ENCODE measurements around the gene KRT71. TPM values are rescaled to one million over a fixed set of nuclear protein-coding genes. Genes with fewer than 3 reads are reported as not detected.

The KRT71 gene
- polyA plus RNA-seq, 3 donors: not detected

GRCh38 chr12:52527121-52527800 lies 25.7 kb downstream of the KRT71 start:
- no peak for DNase-seq
- H3K4me2 ChIP-seq (replicated peaks; ENCODE audit: extremely low read depth, low read length, poor library complexity, severe bottlenecking): no peak overlapping the region
- no peaks in the 10 kb centered on the region for H3K9me3 Mint-ChIP-seq
- H3K9me3 ChIP-seq (replicated peaks in 1 of 2; ENCODE audit: control insufficient read depth in 1 of 2, insufficient read depth in 1 of 2, low read length in 2 of 2): no peaks in the 10 kb centered on the region
- no peak overlapping the region for H3K27ac ChIP-seq (ENCODE audit: low read depth in 1 of 2, low read length in 2 of 2)
- no peaks in the 10 kb centered on the region for H4K20me1 ChIP-seq (ENCODE audit: insufficient read depth, low read length)
- peaks cover 10 to 14% of the 10 kb centered on the region in 2 donors for H3K4me1 ChIP-seq (ENCODE audit: control insufficient read depth in 1 of 2, insufficient read depth in 2 of 2, low read length in 2 of 2)
- 40% methylated on average over 3 of the region's 4 CpGs for WGBS (ENCODE audit: insufficient coverage)
- H2AFZ ChIP-seq (ENCODE audit: insufficient read depth, low read depth, low read length, poor library complexity, severe bottlenecking): no peak overlapping the region
- peaks cover 0 to 6% (median 4%) of the 10 kb centered on the region in 3 donors for H3K27me3 Mint-ChIP-seq (ENCODE audit: low read depth in 3 of 3)
- H3K27ac Mint-ChIP-seq: no peak overlapping the region
- no peak for TF ChIP-seq CTCF (IDR thresholded peaks at IDR 0.05)
- H3K4me3 Mint-ChIP-seq: no peak overlapping the region
- intact Hi-C loops (cut with micrococcal nuclease): no loop called here
- no peaks in the 10 kb centered on the region for H3K36me3 Mint-ChIP-seq
- H3K9ac ChIP-seq (ENCODE audit: insufficient read depth, low read length, poor library complexity, severe bottlenecking): no peak overlapping the region
- no peak overlapping the region for H3K4me3 ChIP-seq (replicated peaks in 1 of 3; ENCODE audit: low read depth in 2 of 3, low read length in 3 of 3)
- no peaks in the 10 kb centered on the region for H3K27me3 ChIP-seq (ENCODE audit: control insufficient read depth in 2 of 2, insufficient read depth in 2 of 2, low read length in 2 of 2)
- peaks cover 12% of the 10 kb centered on the region for H3K4me1 Mint-ChIP-seq
- no peaks in the 10 kb centered on the region for H3K79me2 ChIP-seq (ENCODE audit: insufficient read depth, low read length)
- H3K36me3 ChIP-seq (replicated peaks in 1 of 2; ENCODE audit: control insufficient read depth in 1 of 2, insufficient read depth in 2 of 2, low read length in 2 of 2): no peaks in the 10 kb centered on the region

DNA sequence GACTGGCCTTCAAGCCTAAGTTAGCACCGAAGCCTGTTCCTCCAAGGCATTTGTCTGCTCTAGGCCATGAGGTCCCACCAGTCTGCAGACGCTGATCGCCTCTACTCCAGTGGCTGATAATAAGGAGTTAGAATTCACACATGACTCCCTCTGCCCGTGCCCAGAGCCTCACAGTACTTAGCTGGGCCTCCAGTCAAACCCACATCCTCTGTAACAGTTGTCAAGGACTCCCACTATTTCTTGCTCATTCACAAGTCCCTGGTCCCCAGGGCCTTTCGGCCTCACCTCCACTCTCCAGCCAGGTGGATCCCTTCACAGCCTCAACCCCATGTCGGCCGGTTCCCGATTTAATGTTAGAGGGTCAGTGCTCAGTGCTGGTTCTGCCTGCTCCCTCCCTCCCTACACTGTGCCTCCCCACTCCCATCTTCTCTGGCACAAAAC lies 26.4 kb downstream of the KRT71 start:
- H3K27me3 Mint-ChIP-seq (ENCODE audit: low read depth in 3 of 3): peaks cover 0 to 6% (median 5%) of the 10 kb centered on the region in 3 donors
- Histone ChIP-seq H3K4me3 (replicated peaks in 1 of 3; ENCODE audit: low read depth in 2 of 3, low read length in 3 of 3) (no peak overlapping the region), H2AFZ (ENCODE audit: insufficient read depth, low read depth, low read length, poor library complexity, severe bottlenecking) (no peak overlapping the region), H3K9me3 (replicated peaks in 1 of 2; ENCODE audit: control insufficient read depth in 1 of 2, insufficient read depth in 1 of 2, low read length in 2 of 2) (no peaks in the 10 kb centered on the region), H3K36me3 (replicated peaks in 1 of 2; ENCODE audit: control insufficient read depth in 1 of 2, insufficient read depth in 2 of 2, low read length in 2 of 2) (no peaks in the 10 kb centered on the region), H3K4me1 (ENCODE audit: control insufficient read depth in 1 of 2, insufficient read depth in 2 of 2, low read length in 2 of 2) (peaks cover 5 to 7% of the 10 kb centered on the region in 2 donors), H3K79me2 (ENCODE audit: insufficient read depth, low read length) (no peaks in the 10 kb centered on the region), H3K4me2 (replicated peaks; ENCODE audit: extremely low read depth, low read length, poor library complexity, severe bottlenecking) (no peak overlapping the region), H4K20me1 (ENCODE audit: insufficient read depth, low read length) (no peaks in the 10 kb centered on the region), H3K27ac (ENCODE audit: low read depth in 1 of 2, low read length in 2 of 2) (no peak overlapping the region), H3K27me3 (ENCODE audit: control insufficient read depth in 2 of 2, insufficient read depth in 2 of 2, low read length in 2 of 2) (no peaks in the 10 kb centered on the region), H3K9ac (ENCODE audit: insufficient read depth, low read length, poor library complexity, severe bottlenecking) (no peak overlapping the region)
- H3K9me3 Mint-ChIP-seq: no peaks in the 10 kb centered on the region
- intact Hi-C loops (cut with micrococcal nuclease): no loop called here
- no peak overlapping the region for H3K27ac Mint-ChIP-seq
- no peak for TF ChIP-seq CTCF (IDR thresholded peaks at IDR 0.05)
- WGBS (ENCODE audit: insufficient coverage): 69% methylated on average over 5 of the region's 8 CpGs
- H3K36me3 Mint-ChIP-seq: no peaks in the 10 kb centered on the region
- peaks cover 4% of the 10 kb centered on the region for H3K4me1 Mint-ChIP-seq
- DNase-seq: no peak
- H3K4me3 Mint-ChIP-seq: no peak overlapping the region
